Measurements from ENCODE around the gene ZKSCAN5.
"Not testable (repeated sequence)": the region's sequence is repeated elsewhere in the genome, so short reads cannot be mapped to it uniquely, and the experiment has no call there.

The ZKSCAN5 gene

GRCh38 chr7:99499721-99500636 lies 4.5 kb upstream of the ZKSCAN5 start, which contains the start of gene ZNF394:
ZNF394 (minus strand) TSS chr7:99500281; CDS start chr7:99500093, 188 bp downstream.
- H3K27ac ChIP-seq (ENCODE audit: low read depth, low read length): peak within 1 kb of the TSS; percentile 100
- peaks cover 11% of the 10 kb centered on the region for H3K36me3 ChIP-seq (ENCODE audit: insufficient read depth, low read length)
- peaks cover 24% of the 10 kb centered on the region for H3K4me1 ChIP-seq (ENCODE audit: insufficient read depth, low read length)
- H3K9me3 ChIP-seq (ENCODE audit: low read length): no peaks in the 10 kb centered on the region
- H3K9ac ChIP-seq (ENCODE audit: low read length): peak within 1 kb of the TSS; percentile 97
- H3K4me3 ChIP-seq (ENCODE audit: low read depth in 1 of 2, low read length in 2 of 2): peak within 1 kb of the TSS; percentile 80 to 100
- H3K27me3 ChIP-seq (ENCODE audit: control insufficient read depth in 1 of 2, insufficient read depth in 2 of 2, low read length in 2 of 2): no peaks in the 10 kb centered on the region

- Histone ChIP-seq H3K4me1 (ENCODE audit: insufficient read depth, low read length) (peaks cover 28% of the 10 kb centered on the region), H3K9me3 (ENCODE audit: low read length) (no peaks in the 10 kb centered on the region), H3K4me3 (ENCODE audit: low read depth in 1 of 2, low read length in 2 of 2) (peak overlapping the region; percentile 80 to 100), H3K27ac (ENCODE audit: low read depth, low read length) (peak overlapping the region; percentile 100), H3K36me3 (ENCODE audit: insufficient read depth, low read length) (peaks cover 11% of the 10 kb centered on the region), H3K9ac (ENCODE audit: low read length) (peak overlapping the region; percentile 97), H3K27me3 (ENCODE audit: control insufficient read depth in 1 of 2, insufficient read depth in 2 of 2, low read length in 2 of 2) (no peaks in the 10 kb centered on the region)
Measured at GRCh38 chr7:99500637-99501009, 3.8 kb upstream of the ZKSCAN5 start.

- H3K27ac ChIP-seq (ENCODE audit: low read depth, low read length); H3K9ac ChIP-seq (ENCODE audit: low read length); H3K27me3 ChIP-seq (ENCODE audit: control insufficient read depth in 1 of 2, insufficient read depth in 2 of 2, low read length in 2 of 2); H3K4me3 ChIP-seq (ENCODE audit: low read depth in 1 of 2, low read length in 2 of 2); H3K9me3 ChIP-seq (ENCODE audit: low read length): not testable (repeated sequence)
- Histone ChIP-seq H3K36me3 (ENCODE audit: insufficient read depth, low read length) (peaks cover 11% of the 10 kb centered on the region), H3K4me1 (ENCODE audit: insufficient read depth, low read length) (peaks cover 34% of the 10 kb centered on the region)
Measured at GRCh38 chr7:99501236-99501635, 3.2 kb upstream of the ZKSCAN5 start.

GRCh38 chr7:99504281-99504602 lies 220 bp upstream of the ZKSCAN5 start:
- no peaks in the 10 kb centered on the region for H3K9me3 ChIP-seq (ENCODE audit: low read length)
- peaks cover 24% of the 10 kb centered on the region for H3K4me1 ChIP-seq (ENCODE audit: insufficient read depth, low read length)
- H3K9ac ChIP-seq (ENCODE audit: low read length): peak overlapping the region; percentile 63
- H3K27ac ChIP-seq (ENCODE audit: low read depth, low read length): peak overlapping the region; percentile 94
- H3K4me3 ChIP-seq (ENCODE audit: low read depth in 1 of 2, low read length in 2 of 2): peak overlapping the region; percentile 33 to 94
- H3K27me3 ChIP-seq (ENCODE audit: control insufficient read depth in 1 of 2, insufficient read depth in 2 of 2, low read length in 2 of 2): no peaks in the 10 kb centered on the region
- H3K36me3 ChIP-seq (ENCODE audit: insufficient read depth, low read length): no peaks in the 10 kb centered on the region

GRCh38 chr7:99505324-99505662 lies 831 bp downstream of the ZKSCAN5 start:
- peak overlapping the region; percentile 94 for H3K27ac ChIP-seq (ENCODE audit: low read depth, low read length)
- H3K4me3 ChIP-seq (ENCODE audit: low read depth in 1 of 2, low read length in 2 of 2): peak overlapping the region; percentile 72 to 94
- no peaks in the 10 kb centered on the region for H3K9me3 ChIP-seq (ENCODE audit: low read length)
- no peaks in the 10 kb centered on the region for H3K27me3 ChIP-seq (ENCODE audit: control insufficient read depth in 1 of 2, insufficient read depth in 2 of 2, low read length in 2 of 2)
- no peaks in the 10 kb centered on the region for H3K36me3 ChIP-seq (ENCODE audit: insufficient read depth, low read length)
- H3K4me1 ChIP-seq (ENCODE audit: insufficient read depth, low read length): peaks cover 24% of the 10 kb centered on the region
- peak overlapping the region; percentile 97 for H3K9ac ChIP-seq (ENCODE audit: low read length)

GRCh38 chr7:99514050-99514449 lies 9.6 kb downstream of the ZKSCAN5 start:
- no peak overlapping the region for H3K4me3 ChIP-seq (ENCODE audit: low read depth in 1 of 2, low read length in 2 of 2)
- H3K4me1 ChIP-seq (ENCODE audit: insufficient read depth, low read length): no peaks in the 10 kb centered on the region
- no peaks in the 10 kb centered on the region for H3K9me3 ChIP-seq (ENCODE audit: low read length)
- no peak overlapping the region for H3K27ac ChIP-seq (ENCODE audit: low read depth, low read length)
- H3K27me3 ChIP-seq (ENCODE audit: control insufficient read depth in 1 of 2, insufficient read depth in 2 of 2, low read length in 2 of 2): no peaks in the 10 kb centered on the region
- no peak overlapping the region for H3K9ac ChIP-seq (ENCODE audit: low read length)
- H3K36me3 ChIP-seq (ENCODE audit: insufficient read depth, low read length): peaks cover 29% of the 10 kb centered on the region

- no peak overlapping the region for H3K4me3 ChIP-seq (ENCODE audit: low read depth in 1 of 2, low read length in 2 of 2)
- peaks cover 34% of the 10 kb centered on the region for H3K36me3 ChIP-seq (ENCODE audit: insufficient read depth, low read length)
- H3K27me3 ChIP-seq (ENCODE audit: control insufficient read depth in 1 of 2, insufficient read depth in 2 of 2, low read length in 2 of 2): no peaks in the 10 kb centered on the region
- no peaks in the 10 kb centered on the region for H3K9me3 ChIP-seq (ENCODE audit: low read length)
- H3K4me1 ChIP-seq (ENCODE audit: insufficient read depth, low read length): no peaks in the 10 kb centered on the region
- H3K27ac ChIP-seq (ENCODE audit: low read depth, low read length): no peak overlapping the region
- H3K9ac ChIP-seq (ENCODE audit: low read length): no peak overlapping the region
Measured at GRCh38 chr7:99521399-99521798, 16.9 kb downstream of the ZKSCAN5 start.

- H3K27ac ChIP-seq (ENCODE audit: low read depth, low read length): no peak overlapping the region
- no peaks in the 10 kb centered on the region for H3K27me3 ChIP-seq (ENCODE audit: control insufficient read depth in 1 of 2, insufficient read depth in 2 of 2, low read length in 2 of 2)
- peaks cover 29% of the 10 kb centered on the region for H3K36me3 ChIP-seq (ENCODE audit: insufficient read depth, low read length)
- no peak overlapping the region for H3K4me3 ChIP-seq (ENCODE audit: low read depth in 1 of 2, low read length in 2 of 2)
- peaks cover under 1% of the 10 kb centered on the region for H3K9me3 ChIP-seq (ENCODE audit: low read length)
- H3K4me1 ChIP-seq (ENCODE audit: insufficient read depth, low read length): no peaks in the 10 kb centered on the region
- H3K9ac ChIP-seq (ENCODE audit: low read length): no peak overlapping the region
Measured at GRCh38 chr7:99525713-99526440, 21.4 kb downstream of the ZKSCAN5 start.

GRCh38 chr7:99531354-99531765 lies 26.9 kb downstream of the ZKSCAN5 start:
- Histone ChIP-seq H3K27ac (ENCODE audit: low read depth, low read length) (no peak overlapping the region), H3K9me3 (ENCODE audit: low read length) (peaks cover 20% of the 10 kb centered on the region), H3K9ac (ENCODE audit: low read length) (no peak overlapping the region), H3K27me3 (ENCODE audit: control insufficient read depth in 1 of 2, insufficient read depth in 2 of 2, low read length in 2 of 2) (no peaks in the 10 kb centered on the region), H3K4me1 (ENCODE audit: insufficient read depth, low read length) (no peaks in the 10 kb centered on the region), H3K36me3 (ENCODE audit: insufficient read depth, low read length) (peaks cover 39% of the 10 kb centered on the region), H3K4me3 (ENCODE audit: low read depth in 1 of 2, low read length in 2 of 2) (peak overlapping the region in 1 of 2 donors; percentile 26)

GRCh38 chr7:99535667-99536066 lies 31.2 kb downstream of the ZKSCAN5 start:
- Histone ChIP-seq H3K36me3 (ENCODE audit: insufficient read depth, low read length) (peaks cover 24% of the 10 kb centered on the region), H3K9me3 (ENCODE audit: low read length) (peaks cover 24% of the 10 kb centered on the region)

GRCh38 chr7:99539213-99539811 lies 34.9 kb downstream of the ZKSCAN5 start:
- H3K4me3 ChIP-seq (ENCODE audit: low read depth in 1 of 2, low read length in 2 of 2): no peak overlapping the region
- H3K27ac ChIP-seq (ENCODE audit: low read depth, low read length): no peak overlapping the region
- no peaks in the 10 kb centered on the region for H3K4me1 ChIP-seq (ENCODE audit: insufficient read depth, low read length)
- H3K27me3 ChIP-seq (ENCODE audit: control insufficient read depth in 1 of 2, insufficient read depth in 2 of 2, low read length in 2 of 2): no peaks in the 10 kb centered on the region
- no peak overlapping the region for H3K9ac ChIP-seq (ENCODE audit: low read length)
- H3K36me3 ChIP-seq (ENCODE audit: insufficient read depth, low read length): no peaks in the 10 kb centered on the region
- peaks cover 6% of the 10 kb centered on the region for H3K9me3 ChIP-seq (ENCODE audit: low read length)

More at GRCh38 chr7:99535667-99536066, 31.2 kb downstream of the ZKSCAN5 start:
- H3K4me3 ChIP-seq (ENCODE audit: low read depth in 1 of 2, low read length in 2 of 2): no peak overlapping the region
- H3K4me1 ChIP-seq (ENCODE audit: insufficient read depth, low read length): no peaks in the 10 kb centered on the region
- no peak overlapping the region for H3K27ac ChIP-seq (ENCODE audit: low read depth, low read length)
- H3K27me3 ChIP-seq (ENCODE audit: control insufficient read depth in 1 of 2, insufficient read depth in 2 of 2, low read length in 2 of 2): no peaks in the 10 kb centered on the region
- H3K9ac ChIP-seq (ENCODE audit: low read length): no peak overlapping the region
